ENCODE data around the gene UROD. TPM values are rescaled to one million over a fixed set of nuclear protein-coding genes. Genes with fewer than 3 reads are reported as not detected.

UROD gene
- total RNA-seq, 1 experiment from 2014 or later, result 92.2 TPM

GRCh38 chr1:44995467-44996238 is 16.4 kb upstream of the UROD start:
- Mint-ChIP-seq H3K9me3 (no peaks in the 10 kb centered on the region), H3K27ac (no peak overlapping the region), H3K36me3 (ENCODE audit: insufficient read depth in 1 of 3, low read depth in 3 of 3) (no peaks in the 10 kb centered on the region), H3K4me3 (no peak overlapping the region), H3K27me3 (ENCODE audit: low read depth) (no peaks in the 10 kb centered on the region), H3K4me1 (peaks cover 4% of the 10 kb centered on the region in 2 experiments; a peak in 3 of 4 replicates)
- Histone ChIP-seq H3K27me3 (ENCODE audit: insufficient read depth, low read length) (no peaks in the 10 kb centered on the region), H3K14ac (ENCODE audit: insufficient read depth, low read length) (no peak overlapping the region), H3K4me2 (ENCODE audit: insufficient read depth, insufficient read length, low read length) (no peak overlapping the region), H3K23me2 (ENCODE audit: insufficient read length, low read depth, low read length, poor library complexity, severe bottlenecking) (no peaks in the 10 kb centered on the region), H3K27ac (ENCODE audit: insufficient read length, low read depth, low read length) (no peak overlapping the region), H3K9ac (ENCODE audit: extremely low read depth, insufficient read length, low read length) (no peak overlapping the region), H4K20me1 (ENCODE audit: control insufficient read depth, insufficient read depth, insufficient read length) (no peaks in the 10 kb centered on the region), H3K79me1 (ENCODE audit: insufficient read depth, low read depth, low read length, poor library complexity, severe bottlenecking) (no peaks in the 10 kb centered on the region), H3T11ph (ENCODE audit: low read length) (no peak overlapping the region), H2BK5ac (ENCODE audit: insufficient read length, low read length) (no peak overlapping the region), H3K18ac (ENCODE audit: insufficient read length, low read depth, low read length) (no peak overlapping the region), H3K4ac (ENCODE audit: low read depth, low read length) (no peak overlapping the region), H2AK5ac (ENCODE audit: insufficient read length, low read length) (no peak overlapping the region), H4K8ac (replicated peaks; ENCODE audit: insufficient read length, low read depth, low read length) (no peak overlapping the region), H3K4me1 (ENCODE audit: insufficient read depth, low read length) (no peaks in the 10 kb centered on the region), H3K9me3 (ENCODE audit: control insufficient read depth, low read depth, low read length) (no peaks in the 10 kb centered on the region), H2AFZ (ENCODE audit: low read length) (no peak overlapping the region), H2BK20ac (ENCODE audit: low read depth, low read length, poor library complexity, severe bottlenecking) (no peak overlapping the region), H3K79me2 (ENCODE audit: insufficient read depth, low read length) (no peaks in the 10 kb centered on the region), H3K56ac (ENCODE audit: insufficient read length, low read depth, low read length) (no peak overlapping the region), H3K23ac (ENCODE audit: insufficient read length, low read depth, low read length) (no peak overlapping the region), H2BK120ac (ENCODE audit: low read depth, low read length, poor library complexity, severe bottlenecking) (no peak overlapping the region), H2BK12ac (ENCODE audit: insufficient read length, low read depth, low read length) (no peak overlapping the region), H4K5ac (ENCODE audit: insufficient read length, low read depth, low read length) (no peak overlapping the region), H4K91ac (ENCODE audit: insufficient read length, low read depth, low read length) (no peak overlapping the region), H2BK15ac (ENCODE audit: low read depth, low read length) (no peak overlapping the region)
- TF ChIP-seq, protein P1, sequence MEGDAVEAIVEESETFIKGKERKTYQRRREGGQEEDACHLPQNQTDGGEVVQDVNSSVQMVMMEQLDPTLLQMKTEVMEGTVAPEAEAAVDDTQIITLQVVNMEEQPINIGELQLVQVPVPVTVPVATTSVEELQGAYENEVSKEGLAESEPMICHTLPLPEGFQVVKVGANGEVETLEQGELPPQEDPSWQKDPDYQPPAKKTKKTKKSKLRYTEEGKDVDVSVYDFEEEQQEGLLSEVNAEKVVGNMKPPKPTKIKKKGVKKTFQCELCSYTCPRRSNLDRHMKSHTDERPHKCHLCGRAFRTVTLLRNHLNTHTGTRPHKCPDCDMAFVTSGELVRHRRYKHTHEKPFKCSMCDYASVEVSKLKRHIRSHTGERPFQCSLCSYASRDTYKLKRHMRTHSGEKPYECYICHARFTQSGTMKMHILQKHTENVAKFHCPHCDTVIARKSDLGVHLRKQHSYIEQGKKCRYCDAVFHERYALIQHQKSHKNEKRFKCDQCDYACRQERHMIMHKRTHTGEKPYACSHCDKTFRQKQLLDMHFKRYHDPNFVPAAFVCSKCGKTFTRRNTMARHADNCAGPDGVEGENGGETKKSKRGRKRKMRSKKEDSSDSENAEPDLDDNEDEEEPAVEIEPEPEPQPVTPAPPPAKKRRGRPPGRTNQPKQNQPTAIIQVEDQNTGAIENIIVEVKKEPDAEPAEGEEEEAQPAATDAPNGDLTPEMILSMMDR (conservative IDR thresholded peaks at IDR 0.05), result no peak
- no CpG with 5 or more reads among the region's 7 CpGs for WGBS (ENCODE audit: extremely low coverage, insufficient read length, low lambda C conversion rate)
- DNase-seq, result no peak

All from H9 (cell line).